Suprapubic skin (tissue), 4 donors: ENCODE data around the gene TAS2R9. TPM values are rescaled to one million over a fixed set of nuclear protein-coding genes. Genes with fewer than 3 reads are reported as not detected.

ENCODE experiments used
- DNase-seq, 2 donors: peaks; one replicate each; pipeline ENCODE4 v3.0.0-alpha.2; 2019; ENCODE audit warnings: low spot score in 2 of 2
- H3K27ac ChIP-seq: fragments of 200-600 bp; sonication (generic); one replicate; pipeline ENCODE4 v1.5.1; 2019
- H3K27me3 ChIP-seq: fragments of 200-600 bp; sonication (generic); one replicate; pipeline ENCODE4 v1.5.1; 2019
- H3K36me3 ChIP-seq: fragments of 200-600 bp; sonication (generic); one replicate; pipeline ENCODE4 v1.5.1; 2019
- H3K4me1 ChIP-seq: fragments of 200-600 bp; sonication (generic); one replicate; pipeline ENCODE4 v1.5.1; 2019
- H3K4me3 ChIP-seq: fragments of 200-600 bp; sonication (generic); one replicate; pipeline ENCODE4 v1.5.1; 2019; ENCODE audit warnings: mild to moderate bottlenecking
- H3K9me3 ChIP-seq: fragments of 200-600 bp; sonication (generic); one replicate; pipeline ENCODE4 v1.5.1; 2019
- CTCF ChIP-seq, 2 donors: fragments of 200-600 bp in 1 of 2; fragments of 450-650 bp in 1 of 2; sonication (generic) in 1 of 2; IDR thresholded peaks; one replicate each; pipeline ENCODE4 v1.5.1; 2016 to 2019; ENCODE audit warnings: antibody characterized with exemption in 2 of 2, mild to moderate bottlenecking in 1 of 2, moderate library complexity in 1 of 2
- EP300 ChIP-seq: sonication (generic); formaldehyde crosslinking; IDR thresholded peaks from one replicate; pipeline ENCODE4 v1.6.1; 2017; ENCODE audit warnings: antibody characterized with exemption
- POLR2A ChIP-seq, 2 donors: fragments of 450-650 bp; IDR thresholded peaks; one replicate each; pipeline ENCODE4 v1.6.1; 2017; ENCODE audit warnings: antibody characterized with exemption in 2 of 2, mild to moderate bottlenecking in 2 of 2, moderate library complexity in 2 of 2
- POLR2AphosphoS5 ChIP-seq, 3 donors: sonication (generic); formaldehyde crosslinking; IDR thresholded peaks; one replicate each; pipeline ENCODE4 v1.6.1; 2017; ENCODE audit warnings: antibody characterized with exemption in 3 of 3
- WGBS: methylation state at CpG from one replicate; pipeline ENCODE4 v1.1.5; 2018; 5-methylcytosine and 5-hydroxymethylcytosine counted together
- total RNA-seq, 4 donors: library from RNA; depleted of rRNA; stranded (reverse); fragments of >200 nt; gene quantifications; one replicate each; pipeline ENCODE4 v1.1.0, GENCODE V29; 2016

Gene TAS2R9
- total RNA-seq = not detected

- no peaks in the 10 kb centered on the region for H3K36me3 ChIP-seq
- no peaks in the 10 kb centered on the region for H3K9me3 ChIP-seq
- DNase-seq = no peak
- H3K27me3 ChIP-seq = no peaks in the 10 kb centered on the region
- H3K4me1 ChIP-seq = no peaks in the 10 kb centered on the region
- no peak within 1 kb of the TSS for H3K27ac ChIP-seq
- H3K4me3 ChIP-seq = no peak within 1 kb of the TSS
- TF ChIP-seq CTCF (IDR thresholded peaks at IDR 0.05) (no peak), POLR2A (IDR thresholded peaks at IDR 0.05) (no peak), EP300 (no peak), POLR2AphosphoS5 (IDR thresholded peaks at IDR 0.05) (no peak)
These were observed at the start of gene TAS2R9 for GRCh38 chr12:10810068-10810467. TAS2R9 (minus strand) TSS chr12:10810168; CDS start chr12:10810075, 93 bp downstream.

GRCh38 chr12:10855807-10856206 lies 45.8 kb upstream of the TAS2R9 start:
- H3K9me3 ChIP-seq = peaks cover 23% of the 10 kb centered on the region
- no peak overlapping the region for H3K4me3 ChIP-seq
- DNase-seq = no peak
- WGBS = 98% methylated on average over 2 of the region's 2 CpGs
- H3K27ac ChIP-seq = no peak overlapping the region
- peaks cover 13% of the 10 kb centered on the region for H3K36me3 ChIP-seq
- TF ChIP-seq POLR2AphosphoS5 (IDR thresholded peaks at IDR 0.05) (no peak), EP300 (no peak), CTCF (IDR thresholded peaks at IDR 0.05) (no peak)
- no peaks in the 10 kb centered on the region for H3K27me3 ChIP-seq
- no peaks in the 10 kb centered on the region for H3K4me1 ChIP-seq

GRCh38 chr12:10853776-10854175 lies 43.8 kb upstream of the TAS2R9 start:
- TF ChIP-seq POLR2AphosphoS5 (IDR thresholded peaks at IDR 0.05) (no peak), POLR2A (IDR thresholded peaks at IDR 0.05) (no peak), EP300 (no peak), CTCF (IDR thresholded peaks at IDR 0.05) (no peak)
- 67% methylated on average over 1 of the region's 2 CpGs for WGBS
- Histone ChIP-seq H3K36me3 (peaks cover 8% of the 10 kb centered on the region), H3K4me3 (no peak overlapping the region), H3K27ac (no peak overlapping the region), H3K9me3 (peaks cover 18% of the 10 kb centered on the region), H3K27me3 (no peaks in the 10 kb centered on the region), H3K4me1 (no peaks in the 10 kb centered on the region)
- no peak for DNase-seq

GRCh38 chr12:10851243-10851858 lies 41.4 kb upstream of the TAS2R9 start:
- TF ChIP-seq POLR2A (IDR thresholded peaks at IDR 0.05) = no peak
- no peak for TF ChIP-seq POLR2AphosphoS5 (IDR thresholded peaks at IDR 0.05)
- TF ChIP-seq CTCF (IDR thresholded peaks at IDR 0.05) = no peak
- no peak for DNase-seq
- no peaks in the 10 kb centered on the region for H3K27me3 ChIP-seq
- H3K4me3 ChIP-seq = no peak overlapping the region
- no peak overlapping the region for H3K27ac ChIP-seq
- peaks cover 11% of the 10 kb centered on the region for H3K9me3 ChIP-seq
- 79% methylated on average over 4 of the region's 4 CpGs for WGBS
- H3K36me3 ChIP-seq = peaks cover 9% of the 10 kb centered on the region
- H3K4me1 ChIP-seq = no peaks in the 10 kb centered on the region

GRCh38 chr12:10849425-10849878 lies 39.5 kb upstream of the TAS2R9 start, which contains the start of gene PRR4:
PRR4 (minus strand) TSS chr12:10849475; CDS start chr12:10849437, 38 bp downstream.
- Histone ChIP-seq H3K9me3 (no peaks in the 10 kb centered on the region), H3K4me3 (no peak within 1 kb of the TSS), H3K36me3 (peaks cover 4% of the 10 kb centered on the region), H3K4me1 (no peaks in the 10 kb centered on the region), H3K27me3 (no peaks in the 10 kb centered on the region), H3K27ac (no peak within 1 kb of the TSS)
- DNase-seq = no peak
- 91% methylated on average over 4 of the region's 4 CpGs for WGBS
- no peak for TF ChIP-seq POLR2A (IDR thresholded peaks at IDR 0.05)
- TF ChIP-seq EP300 = no peak
- TF ChIP-seq CTCF (IDR thresholded peaks at IDR 0.05) = no peak
- TF ChIP-seq POLR2AphosphoS5 (IDR thresholded peaks at IDR 0.05) = no peak
